T-helper 22 cell (primary cell): ENCODE results near the gene CST6.
"Not testable (repeated sequence)": the region's sequence is repeated elsewhere in the genome, so short reads cannot be mapped to it uniquely, and the experiment has no call there.

Experiments
- DNase-seq: peaks from one replicate; pipeline ENCODE4 v3.0.0-alpha.2; 2020; ENCODE audit warnings: low read depth

The CST6 gene

DNA sequence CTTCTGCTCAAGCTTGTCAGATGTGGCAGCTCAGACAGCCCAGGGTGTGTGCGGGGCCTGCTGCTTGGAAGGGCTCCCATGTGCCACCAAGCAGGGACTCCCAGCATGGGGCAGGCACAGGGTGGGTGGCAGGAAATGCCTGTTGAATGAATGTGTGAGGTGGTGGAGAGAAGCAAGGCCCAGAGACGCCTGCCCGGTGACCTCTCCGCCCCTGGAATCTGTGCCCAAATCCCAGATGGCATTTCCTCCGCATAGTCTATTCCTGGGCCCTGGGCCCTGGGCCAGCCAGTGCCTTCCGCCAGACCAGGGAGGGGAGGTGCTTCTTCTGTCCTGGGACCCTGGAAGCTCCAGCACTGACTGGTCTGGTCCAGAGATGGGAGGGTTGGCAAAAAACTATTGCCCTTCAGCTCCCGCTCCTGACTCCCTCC, 3.7 kb downstream of the CST6 start:
- no peak for DNase-seq

DNA sequence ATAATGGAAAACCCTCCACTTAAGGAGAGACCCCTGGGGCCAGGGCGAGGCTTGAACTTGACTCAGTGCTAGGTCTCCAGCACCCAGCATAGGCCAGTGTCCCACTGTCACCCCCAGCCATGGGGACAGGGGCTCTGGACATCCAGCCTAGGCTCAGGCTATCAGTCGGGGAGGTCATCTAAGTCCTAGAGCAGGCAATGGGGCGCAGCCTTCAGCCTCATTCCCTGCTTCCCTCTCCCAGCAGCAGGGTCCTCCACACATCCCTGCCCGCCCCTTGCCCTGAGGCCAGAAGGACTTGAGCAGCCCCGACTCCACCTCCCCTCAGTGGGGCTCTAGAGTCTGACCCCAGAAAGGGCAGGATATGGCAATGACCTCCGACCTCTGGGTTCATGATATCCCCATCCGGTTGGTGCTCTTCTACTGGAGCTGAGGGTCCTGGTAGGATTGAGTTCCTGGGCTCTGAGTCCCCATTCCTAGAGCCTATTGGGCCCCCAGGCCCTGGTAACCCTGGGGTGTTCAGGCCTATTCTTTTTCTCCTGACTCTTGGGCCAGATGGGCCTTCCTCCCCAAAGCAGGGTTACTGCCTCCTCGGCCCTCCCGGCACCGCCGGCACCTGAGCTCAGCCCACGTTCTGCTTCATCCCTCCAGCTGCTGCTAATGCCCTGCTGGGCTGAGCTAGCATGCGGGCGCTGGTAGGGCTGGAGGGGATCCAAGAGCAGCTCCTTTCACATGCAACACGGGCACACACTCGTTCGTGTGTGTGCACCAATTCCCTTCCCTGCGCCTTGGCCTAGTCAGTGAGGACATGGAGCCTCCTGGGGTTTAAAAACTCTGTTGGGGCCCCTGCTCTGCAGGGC, 4.4 kb downstream of the CST6 start:
- DNase-seq: no peak

DNA sequence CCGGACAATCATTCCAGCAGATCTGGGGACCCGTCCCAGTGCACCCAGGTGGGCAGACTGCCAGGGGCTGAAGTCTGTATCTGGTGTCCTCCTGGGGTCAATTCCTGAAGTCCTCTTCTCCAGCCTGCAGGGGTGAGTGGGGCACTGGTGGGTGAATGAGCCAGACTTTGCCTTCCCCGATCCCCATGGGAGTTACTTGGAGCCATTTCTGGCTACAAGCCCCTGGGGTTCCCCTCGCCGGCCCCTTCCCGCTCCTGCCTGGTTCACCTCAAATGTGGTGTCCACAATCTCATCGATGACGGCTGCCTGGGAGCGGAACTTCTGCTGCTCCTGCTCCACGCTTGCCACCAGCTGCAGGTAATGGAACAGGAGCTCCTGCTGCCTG, 5.0 kb downstream of the CST6 start:
- DNase-seq: no peak

GRCh38 chr11:66017321-66017720, 5.5 kb downstream of the CST6 start:
- DNase-seq: no peak

DNA sequence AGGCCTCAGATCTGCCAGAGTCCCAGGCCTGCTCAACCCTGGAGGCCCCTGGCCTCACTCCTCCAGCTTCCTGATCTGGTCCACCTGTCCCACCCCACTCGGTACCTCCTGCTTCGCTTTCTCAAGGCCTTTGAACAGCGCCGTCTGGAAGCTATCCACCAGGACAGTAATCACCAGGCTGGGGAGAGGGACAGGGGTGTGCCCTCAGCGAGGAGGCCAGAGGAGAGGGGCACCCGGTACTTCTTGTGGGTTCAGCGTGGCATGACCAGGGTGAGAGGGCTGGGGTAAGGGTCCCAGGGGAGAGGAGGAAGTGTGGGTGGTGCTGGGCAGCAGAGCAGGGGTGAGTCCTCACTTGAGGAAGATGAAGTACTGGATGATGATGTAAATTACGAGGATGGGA, 8.4 kb downstream of the CST6 start:
- DNase-seq: no peak

GRCh38 chr11:66020618-66021357, 9.0 kb downstream of the CST6 start:
- no peak for DNase-seq

GRCh38 chr11:66022401-66023185, 10.8 kb downstream of the CST6 start:
- DNase-seq: peak; percentile 32

- DNase-seq: not testable (repeated sequence)
Observed at GRCh38 chr11:66023186-66023440, 11.3 kb downstream of the CST6 start.

GRCh38 chr11:66026017-66026529, 14.3 kb downstream of the CST6 start, which contains the start of gene CATSPER1:
TSS of gene CATSPER1 (minus strand) at chr11:66026479. CDS start at chr11:66026379, 100 bp downstream.
- no peak for DNase-seq

DNA sequence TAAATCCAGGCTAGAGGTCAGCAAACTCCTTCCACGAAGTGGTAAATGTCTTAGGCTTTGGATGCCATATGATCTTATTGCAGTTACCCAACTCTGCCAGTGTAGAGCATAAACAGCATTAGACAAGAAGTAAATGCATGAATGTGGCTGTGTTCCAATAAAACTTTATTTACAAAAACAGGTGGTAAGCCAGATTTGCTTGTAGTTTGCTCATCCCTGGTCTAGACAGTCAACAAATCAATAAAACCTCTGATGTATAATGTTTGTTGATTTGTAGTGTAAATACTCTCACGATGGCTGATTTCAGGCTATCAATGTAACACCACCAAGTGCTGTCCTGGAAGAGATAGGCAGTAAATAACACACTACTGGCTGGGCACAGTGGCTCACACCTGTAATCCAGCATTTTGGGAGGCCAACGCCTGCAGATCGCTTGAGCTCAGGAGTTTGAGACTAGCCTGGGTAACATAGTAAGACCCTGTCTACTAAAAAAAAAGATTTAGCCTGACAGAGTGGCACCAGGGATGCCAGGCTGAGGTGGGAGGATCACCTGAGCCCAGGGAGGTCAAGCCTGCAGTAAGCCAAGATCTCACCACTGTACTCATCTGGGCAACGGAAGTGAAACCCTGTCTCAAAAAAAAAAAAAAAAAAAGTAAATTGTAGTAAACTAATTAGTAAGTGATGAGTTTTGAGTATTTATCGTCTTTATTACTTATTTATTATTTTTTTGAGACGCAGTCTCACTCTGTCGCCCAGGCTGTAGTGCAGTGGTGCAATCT, 21.3 kb downstream of the CST6 start:
- DNase-seq: no peak

DNA sequence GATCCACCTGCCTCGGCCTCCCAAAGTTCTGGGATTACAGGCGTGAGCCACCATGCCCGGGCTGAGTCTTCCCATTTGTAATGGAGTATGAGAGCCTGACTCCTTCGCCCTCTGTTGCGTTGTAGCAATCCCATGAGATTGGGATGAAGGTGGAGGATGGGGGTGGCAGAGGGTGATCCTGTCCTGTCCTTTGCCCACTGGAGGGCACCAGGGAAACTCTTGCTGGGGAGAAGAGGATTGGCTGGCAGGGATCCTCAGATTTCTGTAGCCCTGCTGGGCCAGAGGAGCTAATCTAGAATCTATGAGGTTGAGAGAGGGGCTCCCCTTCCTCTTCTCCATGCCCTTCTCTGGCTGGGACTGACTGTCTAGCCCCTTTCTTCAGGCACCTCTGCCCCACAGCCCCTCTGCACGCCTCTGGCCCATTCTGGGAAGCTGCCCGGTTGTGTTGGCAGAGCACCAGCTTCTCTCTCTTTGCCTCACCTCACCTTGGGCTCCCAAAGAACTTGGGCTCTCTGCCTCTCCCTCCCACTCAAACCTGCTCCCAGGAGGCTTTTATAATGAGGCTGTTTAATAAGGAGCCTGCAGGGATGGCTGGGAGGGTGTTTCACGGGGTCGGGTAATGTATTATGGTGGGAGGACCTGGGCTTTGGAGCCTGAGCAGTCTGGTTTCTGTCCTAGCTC, 24.0 kb downstream of the CST6 start:
- DNase-seq: no peak

DNA sequence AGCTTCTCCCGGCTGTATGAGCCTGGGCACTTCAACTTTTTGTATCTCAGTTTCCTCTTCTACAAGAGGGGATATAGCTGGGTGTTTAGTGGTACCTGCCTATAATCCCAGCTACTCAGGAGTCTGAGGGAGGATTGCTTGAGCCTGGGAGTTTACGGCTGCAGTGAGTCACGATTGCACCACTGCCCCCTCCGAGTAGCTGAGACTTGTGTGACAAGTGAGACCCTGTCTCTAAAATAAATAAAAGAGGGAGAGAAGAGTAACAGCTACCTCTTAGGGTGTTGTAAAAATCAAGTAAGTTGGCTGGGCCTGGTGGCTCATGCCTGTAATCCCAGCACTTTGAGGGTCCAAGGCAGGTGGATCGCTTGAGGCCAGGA, 24.5 kb downstream of the CST6 start:
- DNase-seq: no peak

DNA sequence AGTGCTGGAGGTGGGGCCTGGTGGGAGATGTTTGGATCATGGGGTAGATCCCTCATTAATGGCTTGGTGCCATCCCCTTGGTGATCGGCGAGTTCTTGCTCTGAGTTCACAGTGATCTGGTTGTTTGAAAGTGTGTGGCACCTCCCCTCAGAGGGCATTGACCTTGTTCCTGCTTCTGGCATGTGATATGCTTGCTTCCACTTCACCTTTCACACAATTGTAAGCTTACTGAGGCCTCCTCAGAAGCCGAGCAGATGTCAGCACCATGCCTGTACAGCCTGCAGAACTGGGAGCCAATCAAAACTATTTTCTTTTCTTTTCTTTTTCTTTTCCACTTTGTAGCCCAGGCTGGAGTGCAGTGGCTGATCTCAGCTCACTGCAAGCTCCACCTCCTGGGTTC, 25.5 kb downstream of the CST6 start:
- DNase-seq: no peak

DNA sequence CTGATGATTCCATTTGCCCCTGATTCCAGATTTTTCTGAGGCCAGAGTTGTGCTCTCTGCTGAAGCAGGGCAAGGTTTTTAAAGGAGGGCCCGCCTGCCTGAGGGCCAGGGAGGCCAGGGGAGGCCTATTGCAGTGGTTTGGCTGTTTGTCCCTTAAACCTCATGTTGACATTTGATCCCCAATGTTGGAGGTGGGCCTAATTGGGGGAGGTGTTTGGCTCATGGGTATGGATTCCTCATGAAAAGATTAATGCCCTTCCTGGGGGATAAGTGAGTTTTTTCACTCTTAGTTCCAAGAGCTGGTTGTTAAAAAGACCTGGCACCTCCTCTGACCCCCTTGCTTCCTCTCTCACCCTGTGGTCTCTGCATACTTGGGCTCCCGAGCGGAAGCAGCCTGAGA, 28.0 kb downstream of the CST6 start:
- no peak for DNase-seq

DNA sequence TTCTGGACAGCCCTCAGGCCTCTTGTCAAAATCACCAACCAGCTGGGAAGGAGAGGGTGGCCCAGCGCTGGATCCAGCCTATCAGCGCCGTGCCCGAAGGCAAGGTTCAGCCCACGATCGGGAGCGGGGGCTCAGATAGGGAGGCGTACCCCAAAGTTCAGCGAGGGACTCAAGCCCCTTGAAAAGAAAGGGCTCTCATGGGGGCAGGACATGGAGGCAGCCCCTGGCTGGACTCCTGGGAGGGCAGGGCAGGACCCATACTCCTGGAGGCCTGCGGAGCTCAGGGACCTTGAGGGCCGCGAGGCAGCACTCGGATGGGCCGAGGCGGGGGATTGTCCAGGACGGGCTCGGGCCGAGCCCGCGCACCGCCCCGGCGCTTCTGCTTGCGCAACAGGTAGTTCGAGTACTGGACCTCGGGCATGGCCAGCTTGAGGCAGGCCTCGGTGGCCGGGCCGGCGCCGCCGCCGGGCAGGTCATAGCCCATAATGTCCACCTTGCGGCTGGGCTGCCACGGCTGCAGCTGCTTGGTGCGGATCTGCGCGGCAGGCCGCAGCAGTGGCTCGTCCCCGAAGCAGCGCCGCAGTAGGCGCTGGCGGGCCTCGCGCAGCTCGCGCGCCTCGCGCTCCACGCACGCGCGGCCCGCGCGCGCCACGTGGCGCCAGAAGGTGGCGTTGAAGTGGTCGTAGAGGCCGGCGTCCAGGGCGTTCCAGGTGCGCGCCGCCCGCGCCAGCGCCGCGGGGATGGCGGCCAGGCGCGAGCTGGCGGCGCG, 30.6 kb downstream of the CST6 start:
- no peak for DNase-seq

GRCh38 chr11:66042996-66043906, 31.4 kb downstream of the CST6 start:
- no peak for DNase-seq

- peak; percentile 6 for DNase-seq
Observed at GRCh38 chr11:66044757-66045156, 32.9 kb downstream of the CST6 start.

GRCh38 chr11:66045177-66045639, 33.4 kb downstream of the CST6 start:
- peak; percentile 69 for DNase-seq

GRCh38 chr11:66046901-66047300, 35.1 kb downstream of the CST6 start:
- DNase-seq: no peak
